GM12873 (cell line): ENCODE data around the gene FXYD6.

Experiments used
- TF ChIP-seq, protein P1 (sequence below): IDR thresholded peaks from 2 replicates; pipeline ENCODE4 v1.5.1; 2012; ENCODE audit warnings: low read depth, mild to moderate bottlenecking, moderate library complexity, low read length, control low read depth; ENCODE audit not compliant: insufficient read depth; ENCODE audit errors: missing control alignments

The FXYD6 gene

DNA sequence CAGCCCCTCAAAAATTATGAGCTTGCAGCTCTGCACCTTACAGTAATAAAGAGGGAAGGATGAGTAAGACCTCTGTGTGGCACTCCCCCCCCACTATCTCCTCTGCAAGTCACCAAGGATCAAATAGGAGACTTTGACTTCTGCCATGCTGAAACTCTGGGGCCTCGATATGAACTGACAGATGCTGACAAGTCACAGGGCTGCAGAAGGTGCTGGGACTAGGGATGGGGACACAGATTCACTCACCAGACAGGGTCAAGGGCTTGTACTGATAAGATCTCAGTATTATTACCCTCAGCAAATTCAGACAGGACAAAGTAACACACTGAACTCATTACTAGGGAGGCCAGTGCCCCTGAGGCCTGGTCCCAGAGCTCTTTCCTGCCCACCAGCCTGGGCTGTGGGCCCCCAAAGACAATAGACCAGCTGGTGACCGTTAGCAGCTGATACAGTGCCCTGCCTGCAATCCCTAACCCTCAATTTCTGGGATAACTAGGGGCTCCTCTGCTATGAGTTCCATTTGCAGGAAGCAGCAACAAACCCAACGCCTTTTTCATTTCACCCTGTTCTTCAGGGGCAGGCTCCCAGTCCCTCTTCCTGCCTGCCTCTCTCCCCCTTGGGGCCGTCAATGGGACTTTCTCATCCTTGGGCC is 32.6 kb upstream of the FXYD6 start:
- TF ChIP-seq, protein P1, sequence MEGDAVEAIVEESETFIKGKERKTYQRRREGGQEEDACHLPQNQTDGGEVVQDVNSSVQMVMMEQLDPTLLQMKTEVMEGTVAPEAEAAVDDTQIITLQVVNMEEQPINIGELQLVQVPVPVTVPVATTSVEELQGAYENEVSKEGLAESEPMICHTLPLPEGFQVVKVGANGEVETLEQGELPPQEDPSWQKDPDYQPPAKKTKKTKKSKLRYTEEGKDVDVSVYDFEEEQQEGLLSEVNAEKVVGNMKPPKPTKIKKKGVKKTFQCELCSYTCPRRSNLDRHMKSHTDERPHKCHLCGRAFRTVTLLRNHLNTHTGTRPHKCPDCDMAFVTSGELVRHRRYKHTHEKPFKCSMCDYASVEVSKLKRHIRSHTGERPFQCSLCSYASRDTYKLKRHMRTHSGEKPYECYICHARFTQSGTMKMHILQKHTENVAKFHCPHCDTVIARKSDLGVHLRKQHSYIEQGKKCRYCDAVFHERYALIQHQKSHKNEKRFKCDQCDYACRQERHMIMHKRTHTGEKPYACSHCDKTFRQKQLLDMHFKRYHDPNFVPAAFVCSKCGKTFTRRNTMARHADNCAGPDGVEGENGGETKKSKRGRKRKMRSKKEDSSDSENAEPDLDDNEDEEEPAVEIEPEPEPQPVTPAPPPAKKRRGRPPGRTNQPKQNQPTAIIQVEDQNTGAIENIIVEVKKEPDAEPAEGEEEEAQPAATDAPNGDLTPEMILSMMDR, result no peak

DNA sequence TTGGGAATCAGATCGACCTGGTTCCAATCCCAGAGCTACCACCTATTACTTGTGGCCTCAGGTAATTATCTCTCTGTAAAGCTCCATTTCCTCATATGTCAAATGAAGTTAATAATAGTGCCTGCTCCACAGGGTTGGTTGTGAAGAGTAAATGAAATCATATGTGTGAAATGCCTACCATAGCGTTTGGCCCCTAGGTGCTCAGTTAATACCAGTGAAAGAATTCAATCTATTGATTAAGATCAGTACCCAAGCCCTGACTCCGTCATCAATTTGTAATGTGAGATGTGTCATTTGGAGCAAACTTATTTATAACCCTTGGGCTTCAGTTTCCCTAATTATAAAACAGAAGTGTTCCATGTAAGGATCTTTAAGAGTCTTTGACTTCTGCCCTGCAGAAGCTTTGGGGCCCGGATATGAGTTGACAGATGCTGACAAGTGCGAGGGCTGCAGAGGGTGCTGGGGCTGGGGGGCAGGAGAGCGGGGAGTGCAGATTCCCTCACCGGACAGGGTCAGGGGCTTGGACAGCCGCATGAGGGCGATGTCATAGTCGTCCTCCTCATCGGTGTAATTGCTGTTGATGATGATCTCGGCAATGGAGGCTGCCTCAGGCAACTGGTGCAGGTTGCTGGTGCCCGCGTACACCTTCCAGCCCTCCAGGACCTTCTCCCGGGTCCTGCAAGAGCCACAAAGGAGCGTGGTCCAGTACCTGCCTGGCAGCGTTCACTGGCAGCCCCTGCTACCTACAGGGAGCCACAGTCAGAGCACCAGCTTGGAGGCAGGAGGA is 31.8 kb upstream of the FXYD6 start:
- TF ChIP-seq, protein P1, result no peak

DNA sequence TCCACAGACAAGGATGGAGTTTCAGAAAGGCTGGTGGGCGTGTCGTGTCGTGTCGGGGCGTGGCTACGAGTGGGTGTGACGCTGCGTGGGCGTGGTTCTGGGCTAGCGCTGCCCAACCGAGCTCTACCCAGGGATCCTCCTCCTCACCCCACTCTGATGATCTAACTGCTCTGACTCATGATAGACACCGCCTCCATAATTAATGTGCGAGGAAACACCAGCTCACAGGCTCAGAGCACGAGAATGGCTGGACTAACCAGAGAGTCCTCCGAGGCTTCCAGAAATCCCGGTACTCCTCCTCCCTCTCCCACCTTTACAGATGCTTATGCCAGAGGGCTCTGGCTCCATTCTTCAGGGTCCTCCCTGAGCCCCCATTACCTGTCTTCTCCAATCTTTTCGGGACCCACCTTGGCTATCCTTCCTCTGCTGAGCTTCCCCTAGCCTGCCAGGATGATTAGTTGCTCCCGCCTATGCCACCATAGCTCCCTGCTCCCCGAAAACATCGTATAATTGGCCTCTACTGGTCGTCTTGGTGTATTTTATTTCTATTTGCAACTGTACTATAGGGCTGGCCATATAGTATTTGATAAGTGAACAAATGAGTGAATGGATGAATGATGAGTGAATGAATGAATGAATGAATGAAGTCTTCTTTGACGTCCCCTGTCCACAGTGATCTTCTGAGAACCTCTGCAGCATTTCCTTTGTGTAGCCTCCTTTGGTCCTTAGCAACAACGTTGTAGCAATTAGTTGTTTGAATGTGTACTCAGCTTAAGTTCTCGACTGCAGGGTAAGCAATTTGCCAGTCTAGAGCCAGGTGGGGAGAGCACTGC is 31.0 kb upstream of the FXYD6 start:
- TF ChIP-seq, protein P1, result no peak

DNA sequence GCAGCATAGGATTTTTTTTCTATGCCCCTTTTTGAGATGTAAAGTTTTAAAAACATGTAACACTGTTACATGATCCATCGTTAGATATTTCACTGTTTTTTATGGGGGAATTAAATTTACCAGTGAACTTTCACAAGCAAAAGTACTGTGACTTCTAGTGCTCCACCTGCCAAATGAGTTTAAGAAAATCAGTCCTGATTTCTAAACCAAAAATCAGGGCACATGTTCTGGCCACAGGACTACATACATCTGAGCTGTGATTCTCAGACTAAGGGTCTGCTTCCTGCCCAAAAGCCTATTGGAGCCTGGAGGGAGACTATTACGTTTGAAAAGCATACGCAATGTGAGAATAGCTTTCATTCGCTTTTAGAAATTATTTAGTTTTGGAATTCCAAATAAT is 30.3 kb upstream of the FXYD6 start:
- TF ChIP-seq, protein P1, result no peak

DNA sequence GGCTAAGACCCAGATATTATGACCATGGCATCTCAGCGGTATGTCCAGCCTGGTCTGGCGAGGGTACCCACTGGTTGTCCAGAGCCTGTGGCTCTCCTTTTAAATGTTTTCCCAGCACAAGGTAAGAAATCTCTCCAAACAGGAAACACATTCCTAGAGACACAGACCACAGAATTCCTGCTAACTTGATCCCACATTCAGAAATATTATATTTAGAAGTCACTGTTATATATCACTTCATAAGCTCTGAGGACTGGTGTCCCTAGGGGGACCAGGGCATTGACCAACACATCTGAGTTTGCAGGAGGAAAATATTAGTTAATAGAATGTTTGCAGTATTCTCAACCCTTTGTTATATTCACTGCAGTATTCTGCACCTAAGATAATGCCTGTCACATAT is 29.7 kb upstream of the FXYD6 start:
- TF ChIP-seq, protein P1, result no peak

DNA sequence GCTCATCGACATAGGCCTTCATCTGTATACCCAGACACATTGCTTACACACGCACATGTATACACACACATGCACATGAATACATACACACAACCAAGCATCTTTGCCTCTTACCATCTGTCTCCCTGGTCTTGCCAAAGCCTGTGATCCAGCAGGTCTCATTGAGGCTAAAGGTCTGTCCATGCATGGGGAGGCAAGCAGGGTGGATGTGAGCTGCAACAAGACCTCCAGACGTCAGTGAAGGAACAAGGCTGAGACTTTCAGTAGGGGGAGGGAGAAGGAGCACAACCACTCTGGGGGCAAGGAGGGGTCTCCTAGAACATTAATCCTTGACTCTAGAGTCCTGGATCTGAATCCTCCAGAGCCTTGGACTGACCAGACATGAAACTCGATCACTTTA is 29.1 kb upstream of the FXYD6 start:
- TF ChIP-seq, protein P1, result no peak
